HepG2 (cell line): ENCODE data around the gene CTF1. TPM values are rescaled to one million over a fixed set of nuclear protein-coding genes. Genes with fewer than 3 reads are reported as not detected.

Experiments
- AFF4 ChIP-seq: sonication (generic); formaldehyde crosslinking; IDR thresholded peaks from 2 replicates; pipeline ENCODE4 v1.4.0; 2020; ENCODE audit warnings: missing genetic modification reagents
- CEBPB ChIP-seq: IDR thresholded peaks from 2 replicates; pipeline ENCODE4 v1.6.1; 2011; ENCODE audit warnings: low read depth, low read length, improper control_type of control experiment, borderline replicate concordance
- DMAP1 ChIP-seq: IDR thresholded peaks from 2 replicates; pipeline ENCODE4 v1.6.1; 2016
- MAFG ChIP-seq: sonication (generic); formaldehyde crosslinking; IDR thresholded peaks from 2 replicates; pipeline ENCODE4 v1.5.1; 2020; ENCODE audit warnings: mild to moderate bottlenecking, missing genetic modification reagents
- MIXL1 ChIP-seq: IDR thresholded peaks from 2 replicates; pipeline ENCODE4 v1.6.1; 2016
- NFAT5 ChIP-seq: sonication (generic); formaldehyde crosslinking; IDR thresholded peaks from 2 replicates; pipeline ENCODE4 v1.4.0; 2020; ENCODE audit warnings: missing genetic modification reagents
- SMAD9 ChIP-seq: sonication (generic); formaldehyde crosslinking; IDR thresholded peaks from 2 replicates; pipeline ENCODE4 v1.5.1; 2020; ENCODE audit warnings: mild to moderate bottlenecking, missing genetic modification reagents
- SOX6 ChIP-seq, 2 experiments: fragments of 450-650 bp in 1 of 2; sonication (generic) in 1 of 2; formaldehyde crosslinking in 1 of 2; IDR thresholded peaks; 2 replicates each; pipeline versions ENCODE4 v1.4.0 to v1.6.1; 2017 to 2020; ENCODE audit warnings: antibody characterized with exemption in 1 of 2, mild to moderate bottlenecking in 1 of 2, missing genetic modification reagents in 1 of 2
- TFDP2 ChIP-seq: sonication (generic); formaldehyde crosslinking; IDR thresholded peaks from 2 replicates; pipeline ENCODE4 v1.4.0; 2020; ENCODE audit warnings: missing genetic modification reagents
- TRAFD1 ChIP-seq: sonication (generic); formaldehyde crosslinking; IDR thresholded peaks from 2 replicates; pipeline ENCODE4 v1.5.1; 2020; ENCODE audit warnings: missing genetic modification reagents, mild to moderate bottlenecking, borderline replicate concordance
- ZFAT ChIP-seq: sonication (generic); formaldehyde crosslinking; conservative IDR thresholded peaks from 2 replicates; pipeline ENCODE4 v1.8.1; 2023; ENCODE audit warnings: missing genetic modification reagents, inconsistent platforms
- ZFX ChIP-seq: sonication (generic); formaldehyde crosslinking; IDR thresholded peaks from 2 replicates; pipeline ENCODE4 v1.4.0; 2020; ENCODE audit warnings: mild to moderate bottlenecking, low read depth, missing genetic modification reagents, moderate library complexity
- ZNF143 ChIP-seq: sonication (generic); formaldehyde crosslinking; IDR thresholded peaks from 2 replicates; pipeline ENCODE4 v1.4.0; 2020; ENCODE audit warnings: missing genetic modification reagents
- ZNF292 ChIP-seq: sonication (generic); formaldehyde crosslinking; IDR thresholded peaks from 2 replicates; pipeline ENCODE4 v1.8.1; 2022; ENCODE audit warnings: mild to moderate bottlenecking, low read depth, missing genetic modification reagents, borderline replicate concordance
- ZNF362 ChIP-seq: sonication (generic); formaldehyde crosslinking; IDR thresholded peaks from 2 replicates; pipeline ENCODE4 v1.4.0; 2020; ENCODE audit warnings: missing genetic modification reagents, mild to moderate bottlenecking, borderline replicate concordance
- ZNF530 ChIP-seq: sonication (generic); formaldehyde crosslinking; IDR thresholded peaks from 2 replicates; pipeline ENCODE4 v1.5.0; 2020; ENCODE audit warnings: low read depth, mild to moderate bottlenecking, missing genetic modification reagents
- polyA plus RNA-seq, 8 experiments: library from polyadenylated mRNA; depleted of rRNA in 3 of 8; stranded (reverse) in 7 of 8; unstranded in 1 of 8; fragments of >200 nt; fragmentation: Illumina TruSeq in 4 of 8; extraction: Trizol in 4 of 8; gene quantifications; 2 replicates each; pipeline versions ENCODE4 v1.2.1 to v1.2.3, GENCODE V29; 2011 to 2016; ENCODE audit warnings: low read depth in 4 of 8, missing spikeins in 1 of 8, mixed read lengths in 1 of 8; ENCODE audit not compliant: insufficient read depth in 1 of 8
- total RNA-seq, 5 experiments: library from RNA; depleted of rRNA; stranded (reverse); fragments of >200 nt; fragmentation: Illumina TruSeq; extraction: Trizol; gene quantifications; 2 replicates each; pipeline ENCODE4 v1.2.3, GENCODE V29; 2016; ENCODE audit warnings: low read depth in 1 of 5

The CTF1 gene
- total and polyA plus RNA-seq, 2 of the 13 experiments (the other 11 are each of a cell fraction or from before 2014, with no cell fraction given) = 0.13 to 1.8 TPM

GRCh38 chr16:30922420-30922959, 26.1 kb downstream of the CTF1 start (continued):
- TF ChIP-seq ZNF530 (CRISPR knock-in tag) (no peak), AFF4 (CRISPR knock-in tag) (no peak), SOX6 (IDR thresholded peaks at IDR 0.05) (no peak), SOX6 (CRISPR knock-in tag; IDR thresholded peaks at IDR 0.05) (peak; percentile 94), ZFAT (CRISPR knock-in tag) (no peak), NFAT5 (CRISPR knock-in tag) (no peak), SMAD9 (no peak), TRAFD1 (no peak), ZFX (peak; percentile 57; the same call in 1 of the 2 replicates), MIXL1 (peak; percentile 71; the same call in 1 of the 2 replicates), TFDP2 (CRISPR knock-in tag) (peak; percentile 72), CEBPB (0 out of 2 replicates have a peak, but pooled peaks have one; percentile 18), ZNF292 (CRISPR knock-in tag) (no peak; the same call in 1 of the 2 replicates), MAFG (CRISPR knock-in tag) (no peak), DMAP1 (no peak), ZNF143 (CRISPR knock-in tag) (peak; percentile 89), ZNF362 (CRISPR knock-in tag) (peak; percentile 23; the same call in 1 of the 2 replicates)
